ENCODE measurements around the gene TMC7.

The TMC7 gene

GRCh38 chr16:19109288-19109664, 125.5 kb downstream of the TMC7 start:
- no peak overlapping the region for H3K27ac ChIP-seq (ENCODE audit: low read length)
- H3F3A ChIP-seq (ENCODE audit: insufficient read depth, low read length), result no peaks in the 10 kb centered on the region
- H4K20me1 ChIP-seq (ENCODE audit: insufficient read depth, low read length), result no peaks in the 10 kb centered on the region
- no peak overlapping the region for H3K4me3 ChIP-seq (ENCODE audit: low read length)
- H3K4me2 ChIP-seq (ENCODE audit: low read depth, low read length), result no peak overlapping the region
- no peak overlapping the region for H2AFZ ChIP-seq (ENCODE audit: low read length)
- no peaks in the 10 kb centered on the region for H3K9me2 ChIP-seq (replicated peaks; ENCODE audit: insufficient read depth, low read length)
- no peaks in the 10 kb centered on the region for H3K27me3 ChIP-seq (replicated peaks; ENCODE audit: insufficient read depth, low read length)
- H3K9me3 ChIP-seq (replicated peaks; ENCODE audit: insufficient read depth, low read length), result no peaks in the 10 kb centered on the region
- H3K36me3 ChIP-seq (replicated peaks; ENCODE audit: insufficient read depth, low read length), result no peaks in the 10 kb centered on the region
- no peak for TF ChIP-seq EZH2phosphoT487 (IDR thresholded peaks at IDR 0.05; ENCODE audit: low read length)
- no peak for TF ChIP-seq EZH2 (optimal IDR thresholded peaks at IDR 0.05; ENCODE audit: low read depth, low read length)
- no peak for TF ChIP-seq CTCF (IDR thresholded peaks at IDR 0.05; ENCODE audit: low read length)
- no peaks in the 10 kb centered on the region for H3K4me1 ChIP-seq (ENCODE audit: low read length)
- no peaks in the 10 kb centered on the region for H3K79me2 ChIP-seq (ENCODE audit: low read length)
- no peak for DNase-seq
- H3K9ac ChIP-seq (ENCODE audit: low read length), result no peak overlapping the region

- H3F3A ChIP-seq (ENCODE audit: insufficient read depth, low read length), result no peaks in the 10 kb centered on the region
- H3K36me3 ChIP-seq (replicated peaks; ENCODE audit: insufficient read depth, low read length), result no peaks in the 10 kb centered on the region
- DNase-seq, result no peak
- H4K20me1 ChIP-seq (ENCODE audit: insufficient read depth, low read length), result no peaks in the 10 kb centered on the region
- H3K79me2 ChIP-seq (ENCODE audit: low read length), result no peaks in the 10 kb centered on the region
- H3K27me3 ChIP-seq (replicated peaks; ENCODE audit: insufficient read depth, low read length), result no peaks in the 10 kb centered on the region
- no peaks in the 10 kb centered on the region for H3K4me1 ChIP-seq (ENCODE audit: low read length)
- no peaks in the 10 kb centered on the region for H3K9me3 ChIP-seq (replicated peaks; ENCODE audit: insufficient read depth, low read length)
- no peak overlapping the region for H3K4me2 ChIP-seq (ENCODE audit: low read depth, low read length)
- no peak overlapping the region for H3K9ac ChIP-seq (ENCODE audit: low read length)
- H3K27ac ChIP-seq (ENCODE audit: low read length), result no peak overlapping the region
- TF ChIP-seq CTCF (IDR thresholded peaks at IDR 0.05; ENCODE audit: low read length) (no peak), EZH2 (optimal IDR thresholded peaks at IDR 0.05; ENCODE audit: low read depth, low read length) (no peak), EZH2phosphoT487 (IDR thresholded peaks at IDR 0.05; ENCODE audit: low read length) (no peak)
- no peaks in the 10 kb centered on the region for H3K9me2 ChIP-seq (replicated peaks; ENCODE audit: insufficient read depth, low read length)
- H3K4me3 ChIP-seq (ENCODE audit: low read length), result no peak overlapping the region
- H2AFZ ChIP-seq (ENCODE audit: low read length), result no peak overlapping the region
These were observed 127.0 kb downstream of the TMC7 start for GRCh38 chr16:19110537-19111360.

GRCh38 chr16:19112099-19112407, 128.3 kb downstream of the TMC7 start:
- H3K9me2 ChIP-seq (replicated peaks; ENCODE audit: insufficient read depth, low read length), result no peaks in the 10 kb centered on the region
- H3K9ac ChIP-seq (ENCODE audit: low read length), result no peak overlapping the region
- no peaks in the 10 kb centered on the region for H4K20me1 ChIP-seq (ENCODE audit: insufficient read depth, low read length)
- H3F3A ChIP-seq (ENCODE audit: insufficient read depth, low read length), result no peaks in the 10 kb centered on the region
- no peaks in the 10 kb centered on the region for H3K4me1 ChIP-seq (ENCODE audit: low read length)
- no peaks in the 10 kb centered on the region for H3K27me3 ChIP-seq (replicated peaks; ENCODE audit: insufficient read depth, low read length)
- H3K4me3 ChIP-seq (ENCODE audit: low read length), result no peak overlapping the region
- no peak overlapping the region for H2AFZ ChIP-seq (ENCODE audit: low read length)
- H3K79me2 ChIP-seq (ENCODE audit: low read length), result no peaks in the 10 kb centered on the region
- no peaks in the 10 kb centered on the region for H3K9me3 ChIP-seq (replicated peaks; ENCODE audit: insufficient read depth, low read length)
- H3K27ac ChIP-seq (ENCODE audit: low read length), result no peak overlapping the region
- no peaks in the 10 kb centered on the region for H3K36me3 ChIP-seq (replicated peaks; ENCODE audit: insufficient read depth, low read length)
- TF ChIP-seq EZH2 (optimal IDR thresholded peaks at IDR 0.05; ENCODE audit: low read depth, low read length) (no peak), EZH2phosphoT487 (IDR thresholded peaks at IDR 0.05; ENCODE audit: low read length) (no peak), CTCF (IDR thresholded peaks at IDR 0.05; ENCODE audit: low read length) (no peak)
- DNase-seq, result no peak
- H3K4me2 ChIP-seq (ENCODE audit: low read depth, low read length), result no peak overlapping the region
